ENCODE data around the gene FGF21.
"Not testable (repeated sequence)": the region's sequence is repeated elsewhere in the genome, so short reads cannot be mapped to it uniquely, and the experiment has no call there.

Gene FGF21

DNA sequence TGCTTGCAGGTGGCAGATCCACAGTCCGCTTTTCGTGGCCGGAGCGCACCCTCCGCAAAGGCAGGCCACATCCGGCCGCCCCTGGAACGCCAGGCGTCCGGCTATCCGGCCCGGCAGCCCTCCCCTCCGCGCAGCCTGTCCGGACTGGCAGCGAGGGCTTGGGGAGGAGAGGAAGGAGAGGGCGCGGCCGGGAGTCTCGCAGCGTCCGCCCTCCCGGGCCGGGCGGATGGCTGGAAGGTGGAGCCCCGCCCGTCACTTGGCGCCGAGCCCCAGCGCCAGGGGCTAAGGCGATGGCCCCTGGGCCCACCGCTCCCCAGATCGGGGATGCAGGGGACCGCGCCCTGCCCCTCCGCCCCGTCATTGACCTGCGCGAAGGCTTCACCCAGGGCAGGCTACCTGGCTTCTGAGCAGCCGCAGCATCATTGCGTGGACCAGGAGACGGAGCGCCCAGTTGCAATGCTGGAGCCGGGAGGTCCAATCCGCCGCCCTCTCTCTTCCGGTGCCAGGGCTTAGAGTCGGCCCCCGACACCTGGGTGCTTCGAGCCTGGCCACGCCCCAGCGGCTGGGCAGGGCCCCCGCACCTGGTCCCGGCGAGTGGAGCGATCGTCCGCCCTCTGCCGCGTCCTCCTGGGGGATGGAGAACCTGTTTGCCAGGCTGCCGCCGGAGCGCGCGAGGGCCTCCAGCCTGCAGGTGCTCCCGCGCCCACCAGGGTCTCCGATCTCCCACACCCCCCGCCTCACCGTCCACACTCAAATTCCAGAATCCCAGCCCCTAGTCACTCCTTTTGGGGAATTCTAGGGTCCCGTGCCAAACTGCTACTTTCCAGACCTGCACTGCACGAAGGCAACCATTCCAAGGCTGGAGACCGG is 2.6 kb upstream of the FGF21 start, which contains the start of gene FUT1:
TSS of gene FUT1 (minus strand) at position 146 of the 870 bp plus-strand sequence. CDS start 1,360 bp downstream, outside the sequence.
- FAIRE-seq: no peak

- FAIRE-seq: no peak
Observed at GRCh38 chr19:48755787-48756186, 463 bp downstream of the FGF21 start.

DNA sequence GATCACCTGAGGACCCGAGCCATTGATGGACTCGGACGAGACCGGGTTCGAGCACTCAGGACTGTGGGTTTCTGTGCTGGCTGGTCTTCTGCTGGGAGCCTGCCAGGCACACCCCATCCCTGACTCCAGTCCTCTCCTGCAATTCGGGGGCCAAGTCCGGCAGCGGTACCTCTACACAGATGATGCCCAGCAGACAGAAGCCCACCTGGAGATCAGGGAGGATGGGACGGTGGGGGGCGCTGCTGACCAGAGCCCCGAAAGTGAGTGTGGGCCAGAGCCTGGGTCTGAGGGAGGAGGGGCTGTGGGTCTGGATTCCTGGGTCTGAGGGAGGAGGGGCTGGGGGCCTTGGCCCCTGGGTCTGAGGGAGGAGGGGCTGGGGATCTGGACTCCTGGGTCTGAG is 888 bp downstream of the FGF21 start:
- FAIRE-seq: no peak

GRCh38 chr19:48756686-48757085 is 1.4 kb downstream of the FGF21 start:
- no peak for FAIRE-seq

DNA sequence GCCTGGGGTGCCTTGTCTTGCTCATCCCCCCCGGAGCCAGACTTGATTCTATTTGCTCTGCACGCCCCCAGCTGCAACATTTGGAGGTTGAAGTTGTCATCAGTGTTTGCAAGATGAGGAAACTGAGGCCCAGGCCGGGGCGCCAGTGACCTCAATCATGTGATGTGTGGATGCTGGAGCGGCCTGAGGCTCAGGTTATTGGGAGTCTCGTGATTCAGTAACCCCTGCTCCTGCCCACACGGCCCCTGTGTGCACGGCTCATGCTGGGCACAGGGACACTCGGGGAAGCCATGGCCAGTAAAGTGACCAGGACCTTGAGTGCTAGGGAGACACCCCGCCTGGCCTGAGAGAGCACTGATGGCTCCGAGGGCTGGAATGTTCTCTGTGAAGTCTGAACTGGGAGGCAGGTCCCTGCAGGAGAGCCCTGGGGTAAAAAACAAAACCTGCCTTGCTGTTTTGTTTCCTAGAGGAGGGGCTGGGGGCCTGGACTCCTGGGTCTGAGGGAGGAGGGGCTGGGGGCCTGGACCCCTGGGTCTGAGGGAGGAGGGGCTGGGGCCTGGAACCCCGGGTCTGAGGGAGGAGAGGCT is 1.9 kb downstream of the FGF21 start:
- FAIRE-seq: no peak

DNA sequence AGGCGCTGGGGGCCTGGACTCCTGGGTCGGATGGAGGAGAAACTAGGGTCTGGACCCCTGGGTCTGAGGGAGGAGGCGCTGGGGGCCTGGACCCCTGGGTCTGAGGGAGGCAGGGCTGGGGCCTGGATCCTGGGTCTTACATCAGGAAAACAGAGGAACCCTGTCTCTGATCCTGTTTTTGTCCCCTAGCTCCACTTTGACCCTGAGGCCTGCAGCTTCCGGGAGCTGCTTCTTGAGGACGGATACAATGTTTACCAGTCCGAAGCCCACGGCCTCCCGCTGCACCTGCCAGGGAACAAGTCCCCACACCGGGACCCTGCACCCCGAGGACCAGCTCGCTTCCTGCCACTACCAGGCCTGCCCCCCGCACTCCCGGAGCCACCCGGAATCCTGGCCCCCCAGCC is 2.4 kb downstream of the FGF21 start:
- no peak for FAIRE-seq

- FAIRE-seq: no peak
Observed at GRCh38 chr19:48760504-48761205, 5.3 kb downstream of the FGF21 start.

- FAIRE-seq: not testable (repeated sequence)
Observed at GRCh38 chr19:48765816-48766215, 10.5 kb downstream of the FGF21 start.

DNA sequence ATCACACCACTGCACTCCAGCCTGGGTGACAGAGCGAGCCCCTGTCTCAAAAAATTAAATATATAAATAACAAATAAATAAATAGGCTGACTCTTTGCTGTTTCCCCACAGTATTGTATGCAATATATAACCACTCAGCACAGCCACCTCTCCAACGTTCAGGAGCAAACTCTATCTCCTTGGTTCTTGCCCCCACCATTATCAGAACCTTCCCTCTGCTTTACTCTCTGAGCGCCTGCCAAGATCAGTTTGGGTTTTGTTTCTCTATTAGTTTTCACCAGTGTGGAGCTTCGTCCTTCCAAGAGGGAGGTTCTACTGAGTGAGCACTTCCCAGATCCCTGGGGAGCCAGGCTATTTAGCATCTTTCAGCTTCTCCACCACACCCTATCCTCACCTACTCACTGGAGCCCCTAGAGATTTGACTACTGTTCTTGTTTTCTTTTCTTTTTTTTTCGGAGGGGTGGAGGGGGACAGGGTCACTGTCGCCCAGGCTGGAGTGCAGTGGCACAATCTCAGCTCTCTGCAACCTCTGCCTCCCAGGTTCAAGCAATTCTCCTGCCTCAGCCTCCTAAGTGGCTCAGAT is 12.9 kb downstream of the FGF21 start:
- not testable (repeated sequence) for FAIRE-seq

GRCh38 chr19:48768994-48769713 is 13.8 kb downstream of the FGF21 start:
- FAIRE-seq: no peak

GRCh38 chr19:48770266-48770665 is 14.9 kb downstream of the FGF21 start:
- FAIRE-seq: no peak

- FAIRE-seq: no peak
Observed at GRCh38 chr19:48770734-48771472, 15.6 kb downstream of the FGF21 start.

DNA sequence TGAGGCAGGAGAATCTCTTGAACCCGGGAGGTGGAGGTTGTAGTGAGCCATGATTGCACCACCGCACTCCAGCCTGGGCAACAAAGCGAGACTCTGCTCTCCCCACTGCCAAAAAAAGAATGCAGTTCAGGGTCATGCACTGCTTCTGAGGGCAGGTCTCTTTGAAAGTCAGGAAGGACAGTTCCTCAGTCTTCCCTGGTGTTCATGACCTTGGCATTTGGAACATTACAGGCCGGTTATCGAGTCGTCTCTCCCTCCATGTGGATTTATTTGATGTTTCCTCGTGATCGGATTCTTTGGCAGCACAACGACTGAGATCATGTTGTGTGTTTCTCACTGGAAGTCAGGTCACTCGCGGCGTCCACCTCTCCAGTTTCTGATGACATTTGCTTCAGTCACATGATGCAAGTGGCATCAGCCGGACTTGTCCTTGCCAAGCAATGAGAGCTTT is 17.2 kb downstream of the FGF21 start:
- FAIRE-seq: no peak

- no peak for FAIRE-seq
Observed at GRCh38 chr19:48777139-48777538, 21.8 kb downstream of the FGF21 start.

- FAIRE-seq: no peak
Observed at GRCh38 chr19:48777720-48778119, 22.4 kb downstream of the FGF21 start.

- no peak for FAIRE-seq
Observed at GRCh38 chr19:48779636-48780035, 24.3 kb downstream of the FGF21 start.

- FAIRE-seq: no peak
Observed at GRCh38 chr19:48780631-48781391, 25.5 kb downstream of the FGF21 start.

- FAIRE-seq: no peak
Observed at GRCh38 chr19:48784527-48784926, 29.2 kb downstream of the FGF21 start.

DNA sequence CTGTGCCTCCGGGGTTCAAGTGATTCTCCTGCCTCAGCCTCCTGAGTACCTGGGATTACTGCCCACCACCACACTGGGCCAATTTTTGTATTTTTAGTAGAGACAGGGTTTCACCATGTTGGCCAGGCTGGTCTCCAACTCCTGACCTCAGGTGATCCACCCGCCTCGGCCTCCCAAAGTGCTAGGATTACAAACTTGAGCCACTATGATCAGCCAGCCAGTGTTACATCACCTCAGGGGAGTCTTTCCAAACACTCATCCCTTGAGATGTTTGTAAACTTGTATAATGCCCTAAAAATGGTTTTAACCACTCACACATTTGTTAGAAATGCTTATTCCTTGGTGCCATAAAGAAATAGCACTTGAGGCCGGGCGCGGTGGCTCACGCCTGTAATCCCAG is 31.1 kb downstream of the FGF21 start:
- not testable (repeated sequence) for FAIRE-seq

DNA sequence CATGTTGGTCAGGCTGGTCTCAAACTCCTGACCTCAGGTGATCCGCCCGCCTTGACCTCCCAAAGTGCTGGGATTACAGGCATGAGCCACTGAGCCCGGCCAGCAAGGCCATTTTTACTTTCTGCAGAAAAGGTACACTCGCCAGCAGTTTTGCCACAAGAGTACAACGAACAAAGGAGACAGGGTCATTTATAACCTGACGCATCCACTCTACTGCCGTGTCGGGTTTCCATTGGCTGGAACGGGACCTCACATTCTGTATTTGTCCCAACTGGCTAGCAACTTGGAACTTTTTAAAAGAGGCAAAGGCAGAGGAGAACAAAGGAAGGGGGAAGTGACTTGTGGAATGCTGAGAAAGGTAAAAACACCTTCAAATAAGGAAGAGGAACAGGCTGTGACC is 32.0 kb downstream of the FGF21 start:
- FAIRE-seq: not testable (repeated sequence)

GRCh38 chr19:48793271-48793670 is 37.9 kb downstream of the FGF21 start:
- FAIRE-seq: no peak
